GM12875 (cell line): Measurements from ENCODE around the gene DAGLA.

Experiments used
- H3K4me3 ChIP-seq: one replicate; pipeline ENCODE4 v1.5.1; 2011; ENCODE audit warnings: low read depth, low read length, control low read depth
- TF ChIP-seq, protein P1 (sequence below): IDR thresholded peaks from 2 replicates; pipeline ENCODE4 v1.5.1; 2011; ENCODE audit warnings: low read depth, mild to moderate bottlenecking, control low read depth, inconsistent platforms, low read length, moderate library complexity, borderline replicate concordance; ENCODE audit not compliant: insufficient read depth

DAGLA gene

DNA sequence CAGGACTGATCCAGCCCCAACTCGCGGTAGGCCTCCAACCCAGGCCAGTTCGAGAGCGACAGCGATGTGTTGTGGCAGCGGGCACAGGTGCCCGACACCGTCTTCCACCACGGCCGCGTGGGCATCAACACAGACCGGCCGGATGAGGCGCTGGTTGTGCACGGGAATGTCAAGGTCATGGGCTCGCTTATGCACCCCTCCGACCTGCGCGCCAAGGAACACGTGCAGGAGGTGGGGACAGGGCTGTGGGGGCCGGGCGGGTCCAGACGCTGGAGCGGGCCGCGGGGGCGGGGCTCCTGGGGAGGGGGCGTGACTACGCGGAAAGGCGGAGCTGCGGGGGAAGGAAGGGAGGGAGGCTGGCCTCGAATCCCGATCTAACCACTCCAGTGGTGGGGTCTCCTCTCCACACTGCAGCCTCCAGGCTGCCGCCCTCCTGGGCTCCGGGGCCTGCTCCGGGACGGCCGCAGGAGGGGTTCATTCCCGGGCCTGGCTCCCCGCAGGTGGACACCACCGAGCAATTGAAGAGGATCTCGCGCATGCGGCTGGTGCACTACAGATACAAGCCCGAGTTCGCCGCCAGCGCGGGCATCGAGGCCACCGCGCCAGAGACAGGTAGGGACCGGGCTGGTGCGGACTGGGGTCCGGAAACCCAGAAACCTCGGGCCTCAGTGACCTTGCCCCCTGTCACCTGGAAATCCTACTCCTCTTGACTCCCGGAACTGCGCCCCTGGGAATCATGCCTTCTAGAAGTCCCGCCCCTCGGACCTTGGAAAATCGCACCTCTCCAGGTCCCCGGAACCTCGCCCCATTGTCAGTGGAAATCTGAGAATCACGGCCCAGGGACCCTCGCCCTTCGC, 97.3 kb downstream of the DAGLA start:
- TF ChIP-seq, protein P1, sequence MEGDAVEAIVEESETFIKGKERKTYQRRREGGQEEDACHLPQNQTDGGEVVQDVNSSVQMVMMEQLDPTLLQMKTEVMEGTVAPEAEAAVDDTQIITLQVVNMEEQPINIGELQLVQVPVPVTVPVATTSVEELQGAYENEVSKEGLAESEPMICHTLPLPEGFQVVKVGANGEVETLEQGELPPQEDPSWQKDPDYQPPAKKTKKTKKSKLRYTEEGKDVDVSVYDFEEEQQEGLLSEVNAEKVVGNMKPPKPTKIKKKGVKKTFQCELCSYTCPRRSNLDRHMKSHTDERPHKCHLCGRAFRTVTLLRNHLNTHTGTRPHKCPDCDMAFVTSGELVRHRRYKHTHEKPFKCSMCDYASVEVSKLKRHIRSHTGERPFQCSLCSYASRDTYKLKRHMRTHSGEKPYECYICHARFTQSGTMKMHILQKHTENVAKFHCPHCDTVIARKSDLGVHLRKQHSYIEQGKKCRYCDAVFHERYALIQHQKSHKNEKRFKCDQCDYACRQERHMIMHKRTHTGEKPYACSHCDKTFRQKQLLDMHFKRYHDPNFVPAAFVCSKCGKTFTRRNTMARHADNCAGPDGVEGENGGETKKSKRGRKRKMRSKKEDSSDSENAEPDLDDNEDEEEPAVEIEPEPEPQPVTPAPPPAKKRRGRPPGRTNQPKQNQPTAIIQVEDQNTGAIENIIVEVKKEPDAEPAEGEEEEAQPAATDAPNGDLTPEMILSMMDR = no peak
- H3K4me3 ChIP-seq = no peak overlapping the region

DNA sequence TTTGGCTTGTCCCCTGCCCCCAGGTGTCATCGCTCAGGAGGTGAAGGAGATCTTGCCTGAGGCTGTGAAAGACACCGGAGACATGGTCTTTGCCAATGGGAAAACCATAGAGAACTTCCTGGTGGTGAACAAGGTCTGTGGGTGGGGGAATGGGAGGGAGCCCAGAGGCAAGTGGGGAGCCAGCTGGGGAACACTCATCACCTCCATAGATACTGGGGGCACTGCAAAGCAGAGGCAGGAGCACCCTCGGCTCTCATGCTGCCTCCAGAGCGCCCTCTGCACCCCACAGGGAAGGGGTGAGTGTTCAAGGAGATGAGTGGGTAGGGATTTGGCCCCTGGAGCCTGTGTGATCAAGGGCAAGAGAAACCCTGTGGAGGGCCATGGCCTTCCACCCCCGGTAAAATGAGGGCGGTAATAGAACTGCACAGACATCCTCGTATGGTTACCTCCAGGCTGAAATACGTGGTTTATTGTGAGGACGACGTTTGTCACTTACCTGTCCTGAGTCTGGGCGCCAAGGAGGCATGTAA, 98.2 kb downstream of the DAGLA start:
- TF ChIP-seq, protein P1 = no peak
- H3K4me3 ChIP-seq = no peak overlapping the region

- H3K4me3 ChIP-seq = no peak overlapping the region
- TF ChIP-seq, protein P1 = no peak
Measured at GRCh38 chr11:61778920-61779650, 98.9 kb downstream of the DAGLA start.

GRCh38 chr11:61779666-61780525, 99.7 kb downstream of the DAGLA start:
- TF ChIP-seq, protein P1 = no peak
- H3K4me3 ChIP-seq = no peak overlapping the region

GRCh38 chr11:61780581-61781162, 100.5 kb downstream of the DAGLA start:
- no peak overlapping the region for H3K4me3 ChIP-seq
- TF ChIP-seq, protein P1 = no peak

DNA sequence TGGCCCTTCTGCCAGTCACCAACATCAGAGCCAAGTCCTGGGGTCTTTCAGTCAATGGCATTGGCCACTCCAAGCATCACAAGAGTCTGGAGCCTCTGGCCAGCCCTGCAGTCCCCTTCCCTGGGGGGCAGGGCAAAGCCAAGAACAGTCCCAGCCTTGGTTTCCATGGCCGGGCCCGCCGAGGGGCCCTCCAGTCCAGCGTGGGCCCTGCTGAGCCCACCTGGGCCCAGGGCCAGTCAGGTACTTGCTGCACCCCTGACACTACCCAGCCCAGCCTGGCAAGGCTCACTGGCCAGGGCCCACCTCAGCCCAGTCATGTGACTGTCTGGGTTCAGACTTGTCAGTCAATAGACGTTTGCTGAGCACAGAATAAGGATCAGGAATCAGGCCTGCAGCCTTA, 101.4 kb downstream of the DAGLA start:
- TF ChIP-seq, protein P1 = no peak
- H3K4me3 ChIP-seq = no peak overlapping the region
